GM12878 (cell line): ENCODE data around the gene MGST1. TPM values are rescaled to one million over a fixed set of nuclear protein-coding genes. Genes with fewer than 3 reads are reported as not detected.

Source experiments
- ATAC-seq: fragments of 200-7000 bp; cut with Tn5 transposase; 3 replicates; pipeline ENCODE4 v1.9.1; 2020; ENCODE audit warnings: mild to moderate bottlenecking, moderate library complexity
- BruUV-seq: library from RNA; stranded (reverse); fragments of 400-500 nt; replicated peaks from 2 replicates; lab custom pipeline; 2021; lab: Mats Ljungman, UMichigan
- CTCF ChIA-PET: fragments of 300-600 bp; sonication (Branson Sonifier 250); formaldehyde crosslinking; extraction: SDS; loops from one replicate; lab custom pipeline; 2021; ENCODE audit warnings: inconsistent platforms; lab: Yijun Ruan, JAX
- POLR2A ChIA-PET: fragments of 350-600 bp; formaldehyde crosslinking; extraction: SDS; loops from one replicate; lab custom pipeline; 2021; ENCODE audit warnings: inconsistent platforms; lab: Charles Lee
- RAD21 ChIA-PET: fragments of 300-600 bp; sonication (Branson Sonifier 250); formaldehyde crosslinking; loops from one replicate; lab custom pipeline; 2023; ENCODE audit warnings: antibody characterized with exemption; ENCODE audit not compliant: unreplicated experiment; lab: Charles Lee
- SMC1A ChIA-PET: fragments of 300-600 bp; sonication (Branson Sonifier 250); formaldehyde crosslinking; loops from one replicate; lab custom pipeline; 2023; ENCODE audit not compliant: unreplicated experiment, uncharacterized antibody; lab: Charles Lee
- DNase-seq: peaks from one replicate; pipeline ENCODE4 v3.0.0-alpha.2; 2011; ENCODE audit warnings: low read depth, low spot score
- FAIRE-seq: peaks from 3 replicates; lab custom pipeline; 2011; peaks lifted over from hg19 to GRCh38; lab: Jason Lieb, UNC
- H2AFZ ChIP-seq: 2 replicates; pipeline ENCODE4 v1.6.0; 2011; ENCODE audit warnings: low read depth, low read length, control low read depth; ENCODE audit not compliant: control insufficient read depth
- H3K27ac ChIP-seq: 2 replicates; pipeline ENCODE4 v1.5.1; 2011; ENCODE audit warnings: control low read depth; ENCODE audit not compliant: control insufficient read depth, insufficient read depth
- H3K27me3 ChIP-seq, 2 experiments: replicated peaks in 1 of 2; 2 replicates each; pipeline versions ENCODE4 v1.6.0 to v1.6.1; 2011; ENCODE audit warnings: low read length in 1 of 2; ENCODE audit not compliant: control insufficient read depth in 2 of 2, insufficient read depth in 2 of 2
- H3K36me3 ChIP-seq, 2 experiments: 2 replicates each; pipeline ENCODE4 v1.5.1; 2011; ENCODE audit warnings: low read length in 1 of 2; ENCODE audit not compliant: control insufficient read depth in 2 of 2, insufficient read depth in 2 of 2
- H3K4me1 ChIP-seq: 2 replicates; pipeline ENCODE4 v1.6.1; 2011; ENCODE audit warnings: mild to moderate bottlenecking, low read length, moderate library complexity, mixed read lengths; ENCODE audit not compliant: control insufficient read depth, insufficient read depth
- H3K4me2 ChIP-seq: 2 replicates; pipeline ENCODE4 v1.6.0; 2011; ENCODE audit warnings: control low read depth; ENCODE audit not compliant: control insufficient read depth, insufficient read depth
- H3K4me3 ChIP-seq: fragments of 200-600 bp; sonication (generic); 2 replicates; pipeline ENCODE4 v1.5.1; 2016
- H3K79me2 ChIP-seq: 2 replicates; pipeline ENCODE4 v1.6.0; 2011; ENCODE audit warnings: low read length; ENCODE audit not compliant: control insufficient read depth, insufficient read depth
- H3K9ac ChIP-seq: 2 replicates; pipeline ENCODE4 v1.8.0; 2011; ENCODE audit warnings: low read length, control low read depth, mixed read lengths; ENCODE audit not compliant: control insufficient read depth, insufficient read depth
- H3K9me3 ChIP-seq: replicated peaks from 3 replicates; pipeline ENCODE4 v1.5.1; 2011; ENCODE audit warnings: mild to moderate bottlenecking, low read length; ENCODE audit not compliant: control insufficient read depth, insufficient read depth
- H4K20me1 ChIP-seq: 2 replicates; pipeline ENCODE4 v1.6.0; 2011; ENCODE audit not compliant: control insufficient read depth, insufficient read depth
- ATF7 ChIP-seq: fragments of 450-650 bp; IDR thresholded peaks from 2 replicates; pipeline ENCODE4 v1.6.1; 2016; ENCODE audit warnings: low read depth, mild to moderate bottlenecking
- BCL11A ChIP-seq: IDR thresholded peaks from 2 replicates; pipeline ENCODE4 v1.6.1; 2011; ENCODE audit warnings: low read depth, low read length
- BCLAF1 ChIP-seq: fragments of 450-650 bp; IDR thresholded peaks from 2 replicates; pipeline ENCODE4 v1.6.1; 2017; ENCODE audit warnings: antibody characterized with exemption, mild to moderate bottlenecking, moderate library complexity
- BMI1 ChIP-seq: fragments of 450-650 bp; IDR thresholded peaks from 2 replicates; pipeline ENCODE4 v1.6.1; 2016; ENCODE audit warnings: mild to moderate bottlenecking, moderate library complexity, borderline replicate concordance
- CHD4 ChIP-seq: fragments of 200-600 bp; sonication (generic); IDR thresholded peaks from 2 replicates; pipeline ENCODE4 v1.6.1; 2016; ENCODE audit warnings: mild to moderate bottlenecking
- IKZF1 ChIP-seq: fragments of 450-650 bp; conservative IDR thresholded peaks from 2 replicates; pipeline ENCODE4 v1.6.1; 2017; ENCODE audit warnings: antibody characterized with exemption, mild to moderate bottlenecking
- MAX ChIP-seq: IDR thresholded peaks from 2 replicates; pipeline ENCODE4 v1.6.1; 2012; ENCODE audit warnings: low read depth, low read length, improper control_type of control experiment
- NBN ChIP-seq: fragments of 450-650 bp; IDR thresholded peaks from 2 replicates; pipeline ENCODE4 v1.6.1; 2016
- NRF1 ChIP-seq: conservative IDR thresholded peaks from 2 replicates; pipeline ENCODE4 v1.6.1; 2011; ENCODE audit warnings: mild to moderate bottlenecking, low read depth, low read length, improper control_type of control experiment
- SKIL ChIP-seq: fragments of 450-650 bp; IDR thresholded peaks from 2 replicates; pipeline ENCODE4 v1.6.1; 2017; ENCODE audit warnings: mild to moderate bottlenecking, low read depth, inconsistent platforms; ENCODE audit not compliant: poor library complexity, severe bottlenecking
- TCF12 ChIP-seq: IDR thresholded peaks from 2 replicates; pipeline ENCODE4 v1.6.1; 2011; ENCODE audit warnings: low read depth, mild to moderate bottlenecking, low read length
- ZNF592 ChIP-seq: fragments of 450-650 bp; IDR thresholded peaks from 2 replicates; pipeline ENCODE4 v1.6.1; 2017; ENCODE audit warnings: mild to moderate bottlenecking, moderate library complexity
- in situ Hi-C: fragments of 300-500 bp; cut with MboI; formaldehyde crosslinking; loops from 9 replicates; pipeline ENCODE4 v1.14.3; 2018; ENCODE audit warnings: mixed read lengths
- intact Hi-C: fragments of 100-400 bp; cut with micrococcal nuclease; formaldehyde crosslinking; loops from one replicate; pipeline ENCODE4 v1.14.2; 2022; ENCODE audit not compliant: unreplicated experiment
- polyA plus RNA-seq, 11 experiments: library from polyadenylated mRNA; depleted of rRNA in 4 of 11; unstranded in 6 of 11; stranded (reverse) in 5 of 11; fragments of >200 nt; fragmentation: Nextera tagmentation in 4 of 11; fragmentation: Illumina TruSeq in 1 of 11; extraction: Ambion mirVana in 4 of 11; extraction: Trizol in 1 of 11; gene quantifications; 1 replicate in 1 of 11; 2 replicates in 10 of 11; pipeline versions ENCODE4 v1.2.1 to v1.2.3, GENCODE V29; 2011 to 2016; ENCODE audit warnings: inconsistent platforms in 2 of 11, missing spikeins in 2 of 11, low read depth in 1 of 11
- total RNA-seq, 4 experiments: library from RNA; depleted of rRNA in 3 of 4; stranded (reverse); fragments of >200 nt in 3 of 4; fragmentation: Illumina TruSeq in 1 of 4; extraction: Trizol in 1 of 4; gene quantifications; 2 replicates each; pipeline versions ENCODE4 v1.2.1 to v1.2.3, GENCODE V29; 2013 to 2021

MGST1 gene
- total and polyA plus RNA-seq, 10 of the 15 experiments (the other 5 are each of a cell fraction or from before 2014, with no cell fraction given): 22.5 to 237 (median 172) TPM

- Histone ChIP-seq H4K20me1 (no peaks in the 10 kb centered on the region), H3K4me2 (no peak overlapping the region), H3K36me3 (no peaks in the 10 kb centered on the region), H3K9ac (no peak overlapping the region), H3K27me3 (no peaks in the 10 kb centered on the region), H3K9me3 (no peaks in the 10 kb centered on the region), H3K79me2 (no peaks in the 10 kb centered on the region), H3K4me1 (no peaks in the 10 kb centered on the region), H3K4me3 (no peak overlapping the region), H3K27ac (no peak overlapping the region), H2AFZ (no peak overlapping the region)
- TF ChIP-seq ATF7: no peak
- no peak for TF ChIP-seq BCLAF1
- TF ChIP-seq BMI1: no peak
- TF ChIP-seq SKIL: no peak
- no peak for TF ChIP-seq MAX
- TF ChIP-seq BCL11A: no peak
- TF ChIP-seq NBN: no peak
- TF ChIP-seq CHD4: no peak
- no peak for TF ChIP-seq TCF12
- no peak for TF ChIP-seq ZNF592
- TF ChIP-seq NRF1: no peak
- no peak for TF ChIP-seq IKZF1
- in situ Hi-C loops: no loop called here
- BruUV-seq: no TSS peak
- ATAC-seq: no peak
- intact Hi-C loops: no loop called here
- no peak for DNase-seq
- RAD21 ChIA-PET: no interaction called here
- POLR2A ChIA-PET: no interaction called here
- SMC1A ChIA-PET: interaction anchor here (1.1 kb wide), 1 partner anchor 10 kb away, joined by 3 read pairs; no protein-coding TSS in a partner anchor
- no peak for FAIRE-seq
- CTCF ChIA-PET: interaction anchor here (3.1 to 4.2 kb wide), 2 partner anchors 9 to 11 kb away, joined by 13 to 24 read pairs; no protein-coding TSS in a partner anchor
Observed at GRCh38 chr12:16362550-16362949, 15.1 kb downstream of the MGST1 start.
